GM19351 (cell line): Measurements from ENCODE around the gene CWF19L1.

ENCODE experiments used
- ATAC-seq: cut with Tn5 transposase; IDR thresholded peaks from one replicate; pipeline ENCODE4 v1.9.1; 2021; ENCODE audit warnings: mild to moderate bottlenecking, moderate library complexity; ENCODE audit not compliant: unreplicated experiment

The CWF19L1 gene

DNA sequence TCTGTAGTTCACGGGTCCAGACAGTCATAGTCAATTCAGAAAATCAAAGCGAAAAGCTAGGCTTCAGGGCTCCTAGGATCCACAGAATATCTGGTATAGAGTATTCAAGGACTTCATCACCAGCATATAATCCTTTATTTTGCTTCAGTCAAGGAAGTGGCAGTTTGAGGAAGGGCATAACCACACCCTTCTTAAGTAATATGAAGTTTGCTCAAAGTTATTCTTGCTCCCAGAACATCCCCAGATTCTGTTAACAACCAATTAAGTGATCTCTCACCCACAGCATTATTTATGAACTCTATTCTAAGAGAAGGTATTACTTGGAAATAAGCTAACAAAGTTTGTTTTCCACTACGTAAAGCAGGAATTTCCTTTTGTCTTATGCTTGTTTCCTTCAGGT is 13.2 kb downstream of the CWF19L1 start:
- no peak for ATAC-seq

DNA sequence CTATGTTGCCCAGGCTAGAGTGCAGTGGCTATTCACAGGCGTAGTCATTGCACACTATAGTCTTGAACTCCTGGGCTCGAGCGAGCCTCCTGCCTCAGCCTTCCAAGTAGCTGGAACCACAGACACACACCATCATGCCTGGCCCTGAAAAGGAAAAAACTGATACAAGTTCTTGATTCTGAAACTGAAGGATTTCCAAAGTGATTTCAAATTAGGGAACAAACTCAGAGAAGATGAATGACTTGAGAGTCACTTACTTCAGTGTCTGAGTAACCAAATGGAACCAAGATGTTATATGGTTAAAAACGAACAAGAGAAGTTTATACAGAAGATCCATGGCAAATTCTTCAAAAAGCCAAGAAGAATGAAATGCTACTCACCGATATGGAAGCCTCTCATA is 14.4 kb downstream of the CWF19L1 start:
- no peak for ATAC-seq

DNA sequence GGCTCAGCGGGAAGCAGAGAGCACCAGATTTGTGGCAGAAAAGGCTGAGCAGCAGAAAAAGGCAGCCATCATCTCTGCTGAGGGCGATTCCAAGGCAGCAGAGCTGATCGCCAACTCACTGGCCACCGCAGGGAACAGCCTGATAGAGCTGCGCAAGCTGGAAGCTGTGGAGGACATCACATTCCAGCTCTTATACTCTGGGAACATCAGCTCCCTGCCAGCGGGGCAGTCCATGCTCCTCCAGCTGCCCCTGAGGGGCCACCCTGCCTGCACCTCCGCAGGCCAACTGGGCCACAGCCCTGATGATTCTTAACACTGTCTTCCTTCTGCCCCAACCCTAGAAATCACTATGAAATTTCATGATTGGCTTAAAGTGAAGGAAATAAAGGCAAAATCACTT is 18.6 kb downstream of the CWF19L1 start:
- ATAC-seq: no peak

DNA sequence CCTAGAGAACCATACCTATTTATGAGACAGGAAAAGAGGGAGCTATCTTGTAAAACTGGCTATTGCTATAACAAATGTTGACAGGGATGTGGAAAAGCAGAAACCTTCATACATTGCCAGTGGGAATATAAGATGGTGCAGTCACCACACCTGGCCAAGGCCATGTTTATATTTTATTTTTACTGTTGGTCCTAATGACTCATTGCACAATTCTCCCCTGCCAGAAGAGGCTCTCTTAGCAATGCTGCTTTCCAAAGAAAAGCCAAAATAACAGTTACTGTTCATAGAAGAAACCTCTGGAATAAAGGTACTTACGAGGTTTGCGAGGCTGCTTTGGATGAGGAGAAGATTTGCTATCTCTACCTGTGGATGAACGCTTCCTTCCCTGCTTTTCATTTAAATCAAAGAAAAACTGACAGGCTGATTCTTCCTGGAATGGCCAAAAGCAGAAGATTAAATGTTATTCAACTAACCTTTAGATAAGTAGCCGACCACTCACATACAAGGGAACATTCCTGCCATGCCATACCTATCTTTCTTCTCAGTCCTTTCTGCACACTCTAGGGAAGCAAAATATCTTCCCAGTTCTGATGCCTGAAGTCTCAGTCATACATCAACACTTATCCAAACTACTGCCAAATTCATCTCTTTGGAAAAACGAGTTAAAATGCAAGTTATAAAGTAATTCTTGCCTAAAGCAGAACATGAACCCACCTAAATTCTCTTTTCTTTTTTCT is 21.8 kb downstream of the CWF19L1 start:
- no peak for ATAC-seq

DNA sequence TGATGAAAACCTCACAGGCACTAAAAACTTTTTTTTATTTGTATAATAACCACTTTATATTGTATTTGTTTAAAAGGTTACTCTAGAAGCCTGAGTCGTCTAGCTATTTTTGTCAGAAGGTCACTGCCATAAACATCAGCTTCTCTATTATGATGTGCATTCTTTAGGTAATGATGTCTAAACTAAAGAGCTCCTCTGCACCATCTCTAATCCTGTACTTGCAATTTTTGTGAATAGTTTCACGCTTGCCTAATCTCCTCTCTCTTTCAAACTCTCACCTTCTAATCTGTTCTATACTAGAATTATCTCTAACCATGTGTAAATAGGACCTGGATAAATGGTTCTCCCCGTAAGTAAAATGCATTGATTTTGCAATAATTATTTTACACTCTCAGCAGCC is 27.6 kb downstream of the CWF19L1 start:
- no peak for ATAC-seq

DNA sequence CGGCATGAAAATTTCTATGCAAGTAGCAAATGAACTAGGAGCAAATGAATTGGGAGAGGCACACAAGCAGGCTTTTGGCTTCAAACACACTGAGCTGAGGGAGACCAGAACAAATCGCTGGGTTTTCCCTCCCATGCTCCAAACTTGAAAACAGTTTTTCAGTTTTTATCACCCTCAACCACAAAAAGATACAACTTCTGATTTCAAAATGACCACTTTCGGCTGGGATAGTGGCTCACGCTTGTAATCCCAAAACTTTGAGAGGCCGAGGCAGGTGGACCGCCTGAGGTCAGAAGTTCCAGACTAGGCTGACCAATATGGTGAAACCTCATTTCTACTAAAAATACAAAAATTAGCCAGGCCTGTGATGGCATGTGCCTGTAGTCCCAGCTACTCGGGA is 29.0 kb downstream of the CWF19L1 start:
- no peak for ATAC-seq

DNA sequence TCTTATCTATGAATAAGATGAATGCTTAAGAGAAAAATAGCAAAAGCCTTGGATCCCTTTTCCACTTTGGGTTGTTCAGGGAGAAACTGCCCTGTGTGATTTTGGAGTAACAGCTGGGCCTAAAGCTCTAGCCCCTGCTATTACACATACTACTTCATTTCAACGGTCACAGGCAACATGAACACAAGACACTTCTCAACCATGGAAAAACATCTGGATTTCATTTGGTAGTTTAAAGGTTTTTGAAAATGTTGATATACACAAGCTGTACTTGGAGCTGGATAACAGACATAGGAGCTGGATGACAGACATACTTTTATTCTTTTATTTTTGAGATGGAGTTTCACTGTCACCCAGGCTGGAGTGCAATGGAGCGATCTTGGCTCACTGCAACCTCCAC is 35.3 kb downstream of the CWF19L1 start:
- ATAC-seq: no peak

DNA sequence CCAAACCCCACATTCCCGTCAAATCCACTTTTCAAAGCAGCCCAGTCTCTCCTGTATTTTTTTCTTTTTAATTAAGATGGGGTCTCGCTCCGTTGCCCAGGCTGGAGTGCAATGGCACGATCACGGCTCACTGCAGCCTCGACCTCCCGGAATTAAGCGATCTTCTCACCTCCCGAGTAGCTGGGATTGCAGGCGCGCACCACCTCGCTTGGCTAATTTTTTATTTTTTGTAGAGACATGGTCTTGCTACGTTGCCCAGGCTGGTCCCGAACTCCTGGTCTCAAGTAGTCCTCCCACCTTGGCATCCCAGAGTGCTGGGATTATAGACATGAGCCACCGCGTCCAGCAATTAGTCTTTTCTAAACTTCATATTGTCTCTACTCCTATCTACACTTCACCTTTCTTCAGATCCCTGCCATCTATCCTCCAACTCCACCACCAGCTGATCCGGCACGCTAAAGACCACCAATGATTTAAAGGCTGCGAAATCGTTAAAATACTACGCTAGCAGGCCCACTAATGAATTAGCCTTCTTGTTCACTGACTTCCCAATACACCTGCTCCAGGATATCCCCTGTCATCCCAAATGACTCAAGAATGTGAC is 37.5 kb downstream of the CWF19L1 start:
- ATAC-seq: no peak

DNA sequence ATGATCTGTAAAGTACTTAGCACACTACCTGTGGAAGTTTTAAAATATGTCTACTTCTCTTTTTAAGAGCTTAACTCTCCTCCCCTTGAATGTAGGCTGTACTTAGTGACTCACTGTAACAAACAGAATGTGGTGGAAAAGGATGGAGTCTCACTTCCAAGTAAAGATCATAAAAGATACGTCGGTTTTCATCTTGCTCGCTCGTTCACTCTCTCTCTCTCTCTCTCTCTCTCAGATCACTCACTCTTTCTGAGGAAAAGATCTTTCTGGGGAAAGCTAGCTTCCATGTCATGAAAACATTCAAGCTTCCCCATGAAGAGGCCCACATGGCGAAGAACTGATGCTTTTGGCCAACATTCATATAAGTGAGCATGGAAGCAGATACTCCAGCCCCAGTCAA is 43.6 kb downstream of the CWF19L1 start:
- no peak for ATAC-seq

DNA sequence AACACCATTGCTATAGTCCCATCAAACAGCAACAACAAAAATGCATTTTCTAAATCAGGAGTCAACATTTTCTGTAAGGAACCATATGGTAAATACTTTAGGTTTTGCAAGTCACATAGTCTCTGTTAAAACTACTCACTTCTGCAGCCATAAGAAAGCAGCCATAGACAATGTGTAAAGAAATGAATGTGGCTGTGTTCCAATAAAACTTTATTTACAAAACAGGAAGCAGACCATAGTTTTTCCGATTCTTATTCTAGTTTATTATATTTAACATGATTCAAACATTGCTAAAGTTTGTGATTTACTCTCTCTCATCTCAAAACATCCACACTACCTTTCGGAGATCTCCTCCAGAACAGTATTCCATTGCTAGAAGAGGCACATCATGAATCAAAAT is 44.9 kb downstream of the CWF19L1 start:
- ATAC-seq: no peak

DNA sequence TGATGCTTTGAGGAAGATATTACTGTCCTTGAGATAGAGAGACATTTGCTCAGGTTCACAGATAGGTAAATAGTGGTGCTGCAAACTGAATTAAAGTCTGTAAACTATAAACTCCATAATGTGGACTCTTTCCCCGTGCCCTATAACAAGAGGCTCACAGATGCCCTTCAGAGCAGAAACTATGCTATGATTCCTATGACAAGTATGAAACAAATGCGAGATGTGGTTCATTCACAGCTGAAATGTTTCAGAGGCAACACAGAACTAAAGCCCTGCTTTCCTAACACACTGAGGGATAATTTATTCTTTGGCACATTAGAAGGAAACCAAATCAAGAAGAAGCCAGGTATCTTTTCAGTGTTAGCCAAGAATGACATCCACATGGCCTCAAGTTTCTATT is 51.4 kb downstream of the CWF19L1 start:
- ATAC-seq: no peak

DNA sequence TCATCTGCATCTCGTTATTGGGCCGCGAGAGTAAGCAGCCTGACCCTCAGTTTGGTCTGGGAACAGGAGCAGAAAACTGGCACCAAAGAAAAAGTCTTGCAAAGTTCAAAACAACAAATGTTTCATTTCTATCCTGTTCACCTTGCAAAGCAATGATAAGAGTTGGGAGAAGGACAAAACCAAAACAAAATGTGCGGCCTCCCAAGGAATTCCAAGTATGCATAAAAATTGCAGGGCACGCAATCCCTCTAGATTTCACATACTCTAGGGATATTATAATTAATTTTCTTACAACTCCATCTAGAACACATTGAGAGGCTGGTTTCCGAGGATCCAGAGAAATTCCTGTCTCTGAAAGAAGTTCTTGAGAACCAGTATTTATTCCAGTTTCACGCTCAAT is 58.1 kb downstream of the CWF19L1 start:
- ATAC-seq: no peak

DNA sequence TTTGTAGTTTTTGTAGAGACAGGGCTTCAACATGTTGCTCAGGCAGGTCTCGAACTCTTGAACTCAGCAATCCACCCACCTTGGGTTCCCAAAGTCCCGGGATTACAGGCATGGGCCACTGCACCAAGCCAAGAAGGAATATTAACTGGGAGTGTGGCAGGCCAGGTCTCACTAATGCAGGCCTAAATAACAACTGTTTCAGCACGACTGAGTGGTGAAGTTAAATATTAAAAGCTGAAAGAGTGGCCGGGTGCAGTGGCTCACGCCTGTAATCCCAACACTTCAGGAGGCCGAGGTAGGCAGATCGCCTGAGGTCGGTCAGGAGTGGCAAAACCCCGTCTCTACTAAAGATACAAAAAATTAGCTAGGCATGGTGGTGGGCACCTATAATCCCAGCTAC is 59.2 kb downstream of the CWF19L1 start:
- ATAC-seq: no peak

DNA sequence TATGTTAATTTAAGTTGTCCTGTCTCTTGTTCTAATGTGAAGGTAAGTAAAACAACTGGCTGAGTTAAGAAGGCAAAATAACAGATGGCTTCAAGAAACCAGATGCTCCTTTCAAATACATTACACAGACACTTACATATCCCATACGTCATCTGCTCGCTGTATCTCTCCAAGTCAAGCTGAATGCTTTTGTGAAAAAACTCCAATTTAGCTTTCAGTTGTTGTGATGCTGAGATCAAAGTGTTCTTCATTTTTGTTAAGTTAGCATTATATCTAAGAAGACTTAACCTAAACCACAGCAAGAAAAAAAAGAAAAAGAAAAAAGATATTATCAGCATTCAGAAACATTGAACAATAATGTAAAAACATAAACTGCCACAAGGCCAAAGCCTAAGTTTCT is 63.1 kb downstream of the CWF19L1 start:
- ATAC-seq: no peak

DNA sequence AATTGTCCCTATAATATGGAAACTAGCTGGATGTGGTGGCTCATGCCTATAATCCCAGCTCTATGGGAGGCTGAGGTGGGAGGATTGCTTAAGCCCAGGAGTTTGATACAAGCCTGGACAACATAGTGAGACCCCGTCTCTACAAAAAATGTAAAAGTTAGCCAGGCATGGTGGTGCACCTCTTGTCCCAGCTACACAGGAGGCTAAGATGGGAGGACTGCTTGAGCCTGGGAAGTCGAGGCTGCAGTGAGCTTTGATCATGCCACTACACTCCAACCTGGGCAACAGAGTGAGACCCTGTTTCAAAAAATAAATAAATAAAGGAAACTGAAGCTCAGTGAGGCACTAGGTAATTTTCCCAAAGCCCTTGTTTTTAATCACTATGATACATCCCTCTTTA is 65.9 kb downstream of the CWF19L1 start:
- no peak for ATAC-seq

DNA sequence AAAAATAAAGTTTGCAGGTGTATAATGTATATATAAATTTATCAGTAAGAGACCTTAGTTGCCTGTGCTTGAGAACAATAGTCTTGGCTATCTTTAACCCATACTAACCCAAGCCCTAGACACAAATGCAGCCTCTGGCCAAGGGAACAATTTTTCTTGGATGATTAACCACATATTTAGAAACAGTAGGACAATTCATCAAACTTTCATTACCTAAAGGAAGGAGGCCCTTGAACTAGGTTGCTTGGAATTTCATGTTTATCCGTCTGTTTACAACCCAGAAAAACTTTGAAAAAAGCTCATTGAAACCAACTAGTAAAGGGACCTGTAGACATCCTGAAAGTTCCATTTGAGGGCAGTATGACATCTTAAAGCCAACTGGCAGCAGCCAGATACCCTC is 72.7 kb downstream of the CWF19L1 start:
- ATAC-seq: no peak

DNA sequence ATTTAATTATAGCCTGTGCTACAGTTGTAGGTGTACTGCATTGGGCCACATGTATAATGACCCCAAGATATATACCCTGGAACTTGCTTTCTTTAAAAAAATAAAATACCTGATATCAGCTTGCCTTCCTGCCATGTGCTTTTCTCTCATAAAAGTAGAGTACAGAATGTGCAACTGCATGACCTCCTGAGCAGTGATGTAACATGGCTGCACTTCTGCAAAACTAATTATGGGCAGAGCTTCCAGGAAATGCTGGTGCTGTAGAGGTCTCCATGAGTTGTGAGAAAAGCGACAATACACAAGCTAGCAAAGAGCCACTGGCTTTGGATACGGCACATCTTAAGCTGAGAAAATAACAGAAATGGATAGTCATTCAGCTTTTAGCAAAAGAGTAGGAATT is 75.1 kb downstream of the CWF19L1 start:
- ATAC-seq: no peak

DNA sequence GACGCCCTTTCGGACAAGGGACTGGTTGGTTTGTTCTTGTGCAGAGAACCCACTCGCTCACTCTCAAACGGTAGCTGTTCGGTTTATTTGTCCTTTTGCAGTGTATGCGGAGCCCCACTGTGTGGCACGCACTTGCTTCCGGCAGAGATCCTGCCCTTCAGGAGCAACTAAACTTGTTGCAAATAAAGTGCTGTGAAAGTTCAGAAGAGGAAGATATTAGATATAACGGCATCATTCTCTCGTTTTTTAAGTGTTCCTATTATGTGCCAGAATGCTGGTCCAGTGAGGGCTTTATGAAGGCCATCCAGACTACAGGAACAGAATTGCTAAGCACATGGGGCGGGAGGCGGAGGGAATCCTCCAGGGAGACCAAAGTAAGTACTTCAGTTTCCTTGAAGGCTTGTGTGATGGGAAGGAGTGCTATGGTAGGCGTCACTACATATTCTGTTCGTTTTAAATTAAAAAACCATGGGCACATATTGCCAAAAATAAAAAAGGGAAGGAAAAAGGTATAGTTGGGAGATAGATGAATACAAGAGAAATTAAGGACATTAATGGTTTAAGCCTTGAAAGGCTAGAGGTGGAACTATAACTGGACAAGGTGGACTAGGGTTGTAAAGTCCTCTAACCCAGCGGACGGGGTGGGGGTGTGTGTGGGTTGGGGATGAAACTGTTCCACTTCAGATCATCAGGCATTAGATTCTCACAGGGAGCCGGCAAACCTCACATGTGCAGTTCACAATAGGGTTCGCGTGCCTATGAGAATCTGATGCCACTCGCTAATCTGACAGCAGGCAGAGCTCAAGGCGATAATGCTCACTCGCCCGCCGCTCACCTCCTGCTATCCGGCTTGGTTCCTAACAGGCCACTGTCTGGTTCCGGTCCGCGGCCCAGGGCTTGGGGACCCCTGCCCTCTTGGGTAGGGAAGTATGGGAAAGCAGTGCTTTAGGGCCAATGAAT is 80.9 kb downstream of the CWF19L1 start:
- ATAC-seq: peak; percentile 49

DNA sequence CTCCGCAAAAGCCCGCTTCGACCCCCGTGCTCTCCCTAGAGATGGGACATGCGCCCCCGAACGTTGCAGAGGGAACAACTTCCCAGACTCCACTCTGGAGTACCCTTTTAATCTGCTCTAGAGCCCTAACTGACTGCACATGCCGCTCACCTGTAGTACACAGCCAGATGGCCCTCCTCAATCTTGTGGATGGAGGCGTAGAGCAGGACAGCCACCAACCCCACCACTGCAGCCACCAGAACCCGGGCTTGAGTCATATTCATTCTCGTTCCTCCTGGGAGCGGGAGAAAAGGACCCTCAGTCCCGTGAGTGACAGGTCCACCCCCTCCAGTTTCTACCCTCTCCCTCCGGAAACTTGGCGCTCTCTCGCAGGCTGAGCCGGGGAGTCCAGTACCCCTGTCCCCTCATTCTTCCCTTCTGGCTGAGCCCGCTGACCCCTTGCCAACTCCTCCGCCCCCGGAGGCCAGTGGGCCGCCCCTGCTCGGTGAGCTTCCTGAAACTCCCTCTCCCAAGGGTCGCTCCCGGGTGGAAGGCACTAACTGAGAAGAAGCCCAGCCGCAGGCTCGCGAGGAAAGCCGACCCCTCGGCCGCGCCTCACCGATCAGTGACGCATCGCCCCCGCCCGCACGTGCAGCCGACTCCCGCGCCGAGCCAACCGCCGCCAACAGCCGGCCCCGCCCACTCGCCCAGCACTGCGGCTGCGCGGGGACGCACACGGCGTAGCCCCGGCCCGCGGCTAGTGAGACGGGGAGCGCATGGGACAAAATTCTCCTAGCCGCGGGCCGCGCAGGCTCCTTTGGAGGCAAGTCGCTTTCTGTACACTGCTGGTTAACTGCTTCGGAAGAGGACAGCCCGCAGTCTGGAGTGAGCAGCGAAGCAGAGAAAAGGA is 81.8 kb downstream of the CWF19L1 start, which contains the start of gene ERLIN1:
ERLIN1 (minus strand) TSS at position 666 of the 889 bp plus-strand sequence; CDS start at position 263, 403 bp downstream.
- ATAC-seq: peak; percentile 80

DNA sequence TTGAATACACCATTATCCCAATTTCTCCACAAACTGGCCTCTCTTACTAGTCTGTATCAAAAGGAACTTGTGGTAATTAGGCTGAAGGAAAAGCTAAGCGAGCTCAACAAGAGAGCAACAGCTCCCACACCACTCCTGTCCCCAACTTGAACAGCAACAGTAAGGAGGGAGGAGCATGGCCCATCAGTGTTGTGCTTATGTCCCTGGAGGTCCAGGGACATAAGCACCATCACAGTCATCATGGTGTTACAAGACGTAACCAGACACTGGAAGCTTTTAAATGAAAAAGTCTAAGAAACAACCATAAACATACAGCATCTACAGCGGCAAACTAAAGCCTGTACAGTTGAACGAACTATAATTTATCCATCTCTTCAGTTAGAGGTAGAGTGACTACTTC is 82.6 kb downstream of the CWF19L1 start:
- ATAC-seq: no peak

DNA sequence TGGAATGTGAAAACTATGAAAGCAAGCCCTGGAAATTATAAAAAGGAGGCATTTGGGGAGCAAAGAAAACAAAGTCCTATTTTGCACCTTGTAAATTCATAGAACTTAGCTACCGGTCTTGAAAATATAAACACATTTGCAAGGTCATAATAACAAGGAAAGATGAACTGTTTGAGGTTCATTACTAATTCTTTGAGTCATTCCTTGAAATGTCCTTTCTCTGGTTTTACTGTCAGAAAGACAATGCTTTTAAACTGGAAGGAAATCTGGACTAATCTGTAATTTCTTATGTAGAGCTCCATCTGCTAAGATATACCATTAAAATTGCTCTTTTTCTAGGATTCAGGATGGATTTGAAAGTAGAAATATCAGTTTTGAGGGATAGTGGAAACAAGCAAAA is 83.0 kb downstream of the CWF19L1 start:
- ATAC-seq: no peak
